GM18520 (cell line): ENCODE measurements around the gene IQCE.

Experiments used
- ATAC-seq: cut with Tn5 transposase; IDR thresholded peaks from one replicate; pipeline ENCODE4 v1.9.1; 2021; ENCODE audit not compliant: unreplicated experiment

Gene IQCE

GRCh38 chr7:2558629-2559282 lies at the start of gene IQCE:
IQCE (plus strand) TSS chr7:2558979; CDS start chr7:2559182, 203 bp downstream.
- ATAC-seq = peak; percentile 52

- ATAC-seq = no peak
These were observed 49.4 kb upstream of the IQCE start for GRCh38 chr7:2509298-2509906.

GRCh38 chr7:2510130-2510776 lies 48.5 kb upstream of the IQCE start:
- ATAC-seq = no peak

GRCh38 chr7:2510909-2511768 lies 47.6 kb upstream of the IQCE start:
- ATAC-seq = no peak

- no peak for ATAC-seq
These were observed 47.0 kb upstream of the IQCE start for GRCh38 chr7:2511769-2512168.

GRCh38 chr7:2512179-2512661 lies 46.6 kb upstream of the IQCE start:
- ATAC-seq = no peak

- no peak for ATAC-seq
These were observed 46.1 kb upstream of the IQCE start for GRCh38 chr7:2512713-2513112.

- no peak for ATAC-seq
These were observed 45.1 kb upstream of the IQCE start for GRCh38 chr7:2513702-2514101.

GRCh38 chr7:2514473-2515423 lies 44.0 kb upstream of the IQCE start:
- ATAC-seq = no peak

- ATAC-seq = no peak
These were observed 43.2 kb upstream of the IQCE start for GRCh38 chr7:2515424-2516193.

- ATAC-seq = no peak
These were observed 42.6 kb upstream of the IQCE start for GRCh38 chr7:2516194-2516555.

GRCh38 chr7:2517026-2517425 lies 41.8 kb upstream of the IQCE start:
- ATAC-seq = no peak

- no peak for ATAC-seq
These were observed 40.9 kb upstream of the IQCE start for GRCh38 chr7:2517678-2518507.

- ATAC-seq = no peak
These were observed 40.1 kb upstream of the IQCE start for GRCh38 chr7:2518737-2519118.

- ATAC-seq = peak; percentile 84
These were observed 39.5 kb upstream of the IQCE start, which contains the start of gene LFNG for GRCh38 chr7:2519119-2519930. LFNG (plus strand) TSS chr7:2519774; CDS start chr7:2519862, 88 bp downstream.

GRCh38 chr7:2520131-2520760 lies 38.5 kb upstream of the IQCE start:
- no peak for ATAC-seq

GRCh38 chr7:2520761-2521290 lies 38.0 kb upstream of the IQCE start:
- ATAC-seq = no peak
